HFFc6 (cell line): ENCODE results near the gene AGPAT2. TPM values are rescaled to one million over a fixed set of nuclear protein-coding genes. Genes with fewer than 3 reads are reported as not detected.

Source experiments
- DNase-seq: peaks from one replicate; pipeline ENCODE4 v3.0.0-alpha.2; 2018
- H3K27ac Mint-ChIP-seq: 2 replicates; pipeline ENCODE4 v1.8.0; 2020; ENCODE audit warnings: mild to moderate bottlenecking, mixed read lengths
- H3K27me3 Mint-ChIP-seq: 2 replicates; pipeline ENCODE4 v1.8.0; 2021; ENCODE audit warnings: mild to moderate bottlenecking, moderate library complexity, mixed read lengths; ENCODE audit not compliant: insufficient read depth
- H3K36me3 Mint-ChIP-seq: 2 replicates; pipeline ENCODE4 v1.8.0; 2021; ENCODE audit warnings: low read depth, mixed read lengths
- H3K4me1 Mint-ChIP-seq: 2 replicates; pipeline ENCODE4 v1.8.0; 2020; ENCODE audit warnings: low read depth, mixed read lengths
- H3K4me3 Mint-ChIP-seq: 2 replicates; pipeline ENCODE4 v1.8.0; 2020; ENCODE audit warnings: mild to moderate bottlenecking, moderate library complexity, mixed read lengths
- H3K9me3 Mint-ChIP-seq: 2 replicates; pipeline ENCODE4 v1.8.0; 2020; ENCODE audit warnings: mild to moderate bottlenecking, mixed read lengths
- CTCF ChIP-seq: fragments of 200-600 bp; sonication (generic); IDR thresholded peaks from 2 replicates; pipeline ENCODE4 v1.5.0; 2021; ENCODE audit warnings: antibody characterized with exemption, mild to moderate bottlenecking
- total RNA-seq, 6 experiments: library from RNA; stranded (reverse); fragmentation: NEBNext Ultra II Directional; extraction: Animal tissue kit (Norgen Biotek cat#: 25700); gene quantifications; 2 replicates in 1 of 6; 3 replicates in 5 of 6; pipeline ENCODE4 v1.2.3, GENCODE V29; 2021

AGPAT2 gene
- total RNA-seq, 6 experiments from 2014 or later = 48.7 to 58.4 (median 54.8) TPM

- Mint-ChIP-seq H3K27me3 (peaks cover 16% of the 10 kb centered on the region), H3K4me1 (peaks cover 4% of the 10 kb centered on the region; the same call in 1 of the 2 replicates), H3K27ac (no peak overlapping the region), H3K4me3 (no peak overlapping the region), H3K9me3 (no peaks in the 10 kb centered on the region), H3K36me3 (no peaks in the 10 kb centered on the region)
- no peak for TF ChIP-seq CTCF
- DNase-seq = no peak
Measured at GRCh38 chr9:136646827-136647711, 40.2 kb downstream of the AGPAT2 start.

- no peaks in the 10 kb centered on the region for H3K9me3 Mint-ChIP-seq
- no peak for TF ChIP-seq CTCF
- H3K36me3 Mint-ChIP-seq = no peaks in the 10 kb centered on the region
- peaks cover 20% of the 10 kb centered on the region for H3K27me3 Mint-ChIP-seq
- H3K4me3 Mint-ChIP-seq = no peak overlapping the region
- no peak for DNase-seq
- H3K4me1 Mint-ChIP-seq = peaks cover 4% of the 10 kb centered on the region; the same call in 1 of the 2 replicates
- no peak overlapping the region for H3K27ac Mint-ChIP-seq
Measured at GRCh38 chr9:136645903-136646754, 41.1 kb downstream of the AGPAT2 start.

GRCh38 chr9:136645352-136645902, 41.8 kb downstream of the AGPAT2 start:
- Mint-ChIP-seq H3K4me3 (no peak overlapping the region), H3K27me3 (peaks cover 26% of the 10 kb centered on the region), H3K9me3 (no peaks in the 10 kb centered on the region), H3K36me3 (no peaks in the 10 kb centered on the region), H3K27ac (no peak overlapping the region), H3K4me1 (peaks cover 4% of the 10 kb centered on the region; the same call in 1 of the 2 replicates)
- no peak for DNase-seq
- TF ChIP-seq CTCF = no peak

GRCh38 chr9:136644593-136645351, 42.5 kb downstream of the AGPAT2 start:
- no peaks in the 10 kb centered on the region for H3K36me3 Mint-ChIP-seq
- H3K27me3 Mint-ChIP-seq = peaks cover 32% of the 10 kb centered on the region
- no peak overlapping the region for H3K27ac Mint-ChIP-seq
- H3K9me3 Mint-ChIP-seq = no peaks in the 10 kb centered on the region
- peaks cover 4% of the 10 kb centered on the region; the same call in 1 of the 2 replicates for H3K4me1 Mint-ChIP-seq
- no peak overlapping the region for H3K4me3 Mint-ChIP-seq
- TF ChIP-seq CTCF = peak; percentile 86
- peak; percentile 17 for DNase-seq

- TF ChIP-seq CTCF = no peak
- no peak overlapping the region for H3K27ac Mint-ChIP-seq
- H3K27me3 Mint-ChIP-seq = peaks cover 37% of the 10 kb centered on the region
- H3K4me3 Mint-ChIP-seq = no peak overlapping the region
- DNase-seq = no peak
- peaks cover 4% of the 10 kb centered on the region; the same call in 1 of the 2 replicates for H3K4me1 Mint-ChIP-seq
- H3K9me3 Mint-ChIP-seq = no peaks in the 10 kb centered on the region
- no peaks in the 10 kb centered on the region for H3K36me3 Mint-ChIP-seq
Measured at GRCh38 chr9:136644343-136644592, 43.0 kb downstream of the AGPAT2 start.
